ENCODE measurements around the gene S100A2. TPM values are rescaled to one million over a fixed set of nuclear protein-coding genes. Genes with fewer than 3 reads are reported as not detected.

The S100A2 gene
- polyA plus RNA-seq, 2 of the 4 experiments (the other 2 are of a cell fraction): 5.1 to 15.9 TPM

DNA sequence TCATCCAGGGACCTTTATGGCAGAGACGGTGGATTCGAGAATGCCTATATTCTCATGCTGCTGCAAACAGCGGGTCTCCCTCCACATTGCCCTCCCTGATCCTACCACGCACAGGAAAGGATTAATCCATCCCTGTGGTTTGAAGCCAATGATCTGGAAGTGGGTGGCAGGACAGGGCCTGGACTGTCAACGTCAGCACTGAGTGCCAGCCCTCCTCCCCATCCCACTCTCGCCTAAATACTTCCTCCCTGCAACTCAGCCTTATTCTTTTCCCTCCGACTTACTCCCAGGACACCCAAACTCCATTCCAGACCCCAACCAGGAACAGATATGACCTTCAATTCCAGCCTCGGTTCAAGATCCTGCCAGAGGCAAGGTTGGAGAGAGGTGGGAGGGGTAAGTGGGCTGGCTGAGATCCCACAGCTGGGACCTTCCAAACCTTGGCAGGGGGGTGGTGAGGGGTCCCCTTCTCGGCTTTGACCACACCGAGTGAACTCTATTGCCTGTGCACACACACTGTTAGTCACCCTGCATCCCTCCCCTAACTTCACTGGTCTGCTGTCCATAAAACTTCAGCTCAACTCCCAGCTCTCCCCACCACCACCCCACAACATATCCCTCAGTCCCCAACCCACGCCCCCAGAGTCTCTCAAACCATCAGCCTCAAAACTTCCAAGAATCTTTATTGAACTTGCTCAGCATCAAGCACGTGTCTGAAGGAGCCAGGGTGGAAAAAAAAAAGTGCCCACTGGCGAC is 22.5 kb downstream of the S100A2 start:
- Histone ChIP-seq H3K4me1 (peaks cover 82% of the 10 kb centered on the region), H3K4me2 (peak overlapping the region; percentile 99), H3K9me3 (no peaks in the 10 kb centered on the region), H3K4me3 (peak overlapping the region; percentile 62), H3K27ac (peak overlapping the region; percentile 96 to 97)
- 68% methylated on average over 13 of the region's 13 CpGs for WGBS (ENCODE audit: missing lambda C conversion rate)
- no peak for TF ChIP-seq MAX (IDR thresholded peaks at IDR 0.05)
- TF ChIP-seq POLR2A (IDR thresholded peaks at IDR 0.05; ENCODE audit: low read length): peak; percentile 17; the same call in 1 of the 2 replicates
- no peak for TF ChIP-seq HMGXB4 (CRISPR knock-in tag; IDR thresholded peaks at IDR 0.05; ENCODE audit: borderline replicate concordance)
- TF ChIP-seq NR3C1 (IDR thresholded peaks at IDR 0.05): no peak
- no peak for TF ChIP-seq ESRRA (IDR thresholded peaks at IDR 0.05; ENCODE audit: borderline replicate concordance, low read length)
- ATAC-seq (no peak), FAIRE-seq (no peak), DNase-seq (ENCODE audit: low read depth in 1 of 2, low spot score in 1 of 2) (no peak)
- CTCF ChIA-PET: interaction anchor here (0.6 to 16.2 kb wide), 8 partner anchors 9 to 84 kb away, joined by 3 to 141 read pairs (median 12); partner anchors contain the start of genes S100A13, S100A2 and S100A6
- POLR2A ChIA-PET: interaction anchor here (3.1 to 6.8 kb wide), 2 partner anchors 9 to 23 kb away, joined by 39 to 114 read pairs; partner anchors contain the start of genes S100A2 and S100A6

DNA sequence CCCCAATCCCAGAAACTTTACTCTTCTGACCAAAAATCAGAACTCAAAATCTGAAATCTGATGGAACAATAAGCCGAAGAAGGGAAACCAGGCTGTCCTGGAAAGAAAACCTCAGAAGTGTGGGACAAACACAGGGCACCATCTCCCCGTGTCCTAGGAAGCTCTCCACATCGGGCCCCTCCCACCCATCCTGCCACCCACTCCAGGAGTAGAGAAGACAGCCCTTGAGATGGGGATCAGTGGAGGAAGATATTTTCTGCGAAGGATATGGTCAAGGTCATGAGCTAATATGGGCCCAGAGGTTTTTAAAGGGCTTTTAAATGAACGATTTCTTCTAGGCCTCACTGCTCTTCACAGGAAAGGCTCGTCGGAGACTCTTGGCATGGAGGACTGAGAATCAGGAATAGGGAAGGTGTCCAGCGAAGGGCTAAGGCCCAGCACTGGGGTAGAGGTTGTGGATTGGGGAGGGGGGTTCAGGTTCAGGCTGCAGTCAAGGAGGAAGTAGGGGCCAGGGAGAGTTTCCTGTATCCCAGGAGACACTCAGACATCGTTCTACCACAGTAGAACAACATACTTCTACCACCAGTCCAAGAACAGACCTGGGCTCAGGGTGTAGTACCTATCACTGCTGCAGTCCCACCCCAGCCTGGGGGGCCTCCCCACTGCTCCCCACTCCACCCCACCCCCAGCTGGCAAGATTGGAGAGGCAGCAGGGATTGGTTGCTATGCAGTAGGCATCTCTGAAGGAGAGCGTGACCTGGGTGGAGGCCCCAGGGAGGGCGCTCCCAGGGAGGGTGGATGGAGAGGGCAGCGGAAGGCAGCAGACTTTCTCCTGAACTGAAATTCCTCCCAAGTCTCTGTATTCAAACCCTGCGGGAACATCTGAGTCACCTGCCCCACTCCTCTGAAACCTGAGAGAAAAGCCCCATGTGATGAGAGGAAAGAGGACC is 23.7 kb downstream of the S100A2 start:
- peak overlapping the region; percentile 19 to 97; a peak in 4 of 6 replicates for H3K27ac ChIP-seq
- ChIA-PET CTCF (interaction anchor here (0.6 to 18.2 kb wide), 6 partner anchors 8 to 33 kb away, joined by 3 to 471 read pairs (median 56); partner anchors contain the start of genes S100A2 and S100A6), POLR2A (interaction anchor here (0.6 to 1.6 kb wide), 3 partner anchors 25 to 301 kb away, joined by 3 to 6 read pairs (median 6); no protein-coding TSS in a partner anchor)
- TF ChIP-seq MAZ (IDR thresholded peaks at IDR 0.05; ENCODE audit: borderline replicate concordance, low read depth, low read length): no peak
- no peak for TF ChIP-seq USF2 (IDR thresholded peaks at IDR 0.05)
- TF ChIP-seq PHF8 (IDR thresholded peaks at IDR 0.05; ENCODE audit: borderline replicate concordance, low read depth): no peak
- TF ChIP-seq POLR2A (IDR thresholded peaks at IDR 0.05; ENCODE audit: low read length): no peak
- no peak for TF ChIP-seq TFCP2L1 (CRISPR knock-in tag; IDR thresholded peaks at IDR 0.05)
- no peak for TF ChIP-seq SREBF2 (IDR thresholded peaks at IDR 0.05)
- no peak for TF ChIP-seq CHD2 (IDR thresholded peaks at IDR 0.05; ENCODE audit: low read length, partially characterized antibody)
- no peak for TF ChIP-seq ZSCAN20 (CRISPR knock-in tag; IDR thresholded peaks at IDR 0.05)
- no peak for TF ChIP-seq HEYL (CRISPR knock-in tag; IDR thresholded peaks at IDR 0.05)
- TF ChIP-seq, protein P1, sequence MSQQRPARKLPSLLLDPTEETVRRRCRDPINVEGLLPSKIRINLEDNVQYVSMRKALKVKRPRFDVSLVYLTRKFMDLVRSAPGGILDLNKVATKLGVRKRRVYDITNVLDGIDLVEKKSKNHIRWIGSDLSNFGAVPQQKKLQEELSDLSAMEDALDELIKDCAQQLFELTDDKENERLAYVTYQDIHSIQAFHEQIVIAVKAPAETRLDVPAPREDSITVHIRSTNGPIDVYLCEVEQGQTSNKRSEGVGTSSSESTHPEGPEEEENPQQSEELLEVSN (IDR thresholded peaks at IDR 0.05; ENCODE audit: borderline replicate concordance, low read depth): no peak
- TF ChIP-seq MYC (IDR thresholded peaks at IDR 0.05; ENCODE audit: borderline replicate concordance, low read length): no peak
- TF ChIP-seq FOSL2 (IDR thresholded peaks at IDR 0.05): no peak
- no peak for TF ChIP-seq FOSL2 (CRISPR knock-in tag; IDR thresholded peaks at IDR 0.05)
- TF ChIP-seq RAD21 (conservative IDR thresholded peaks at IDR 0.05 in 1 of 2, IDR thresholded peaks at IDR 0.05 in 1 of 2): no peak
- FAIRE-seq (no peak), ATAC-seq (no peak), DNase-seq (ENCODE audit: low read depth in 1 of 2, low spot score in 1 of 2) (no peak)
- WGBS (ENCODE audit: missing lambda C conversion rate): 80% methylated on average over 13 of the region's 13 CpGs
- no peak overlapping the region for H3K4me3 ChIP-seq
- peak overlapping the region; percentile 99 for H3K4me2 ChIP-seq
- H3K4me1 ChIP-seq: peaks cover 74% of the 10 kb centered on the region
- H3K9me3 ChIP-seq: no peaks in the 10 kb centered on the region

All from A549 (cell line).